ENCODE data around the gene PDIA3.

- TF ChIP-seq TAF1 (IDR thresholded peaks at IDR 0.05; ENCODE audit: low read depth, low read length): no peak
- no peak for TF ChIP-seq POLR2AphosphoS5 (IDR thresholded peaks at IDR 0.05; ENCODE audit: low read depth, low read length)
- TF ChIP-seq POLR2A (IDR thresholded peaks at IDR 0.05; ENCODE audit: low read depth, low read length): no peak
- no peak for TF ChIP-seq PAX5 (IDR thresholded peaks at IDR 0.05; ENCODE audit: insufficient read depth, low read length, severe bottlenecking)
- no peak for TF ChIP-seq SPI1 (IDR thresholded peaks at IDR 0.05; ENCODE audit: low read depth, low read length)
- no peak for TF ChIP-seq POU2F2 (IDR thresholded peaks at IDR 0.05; ENCODE audit: low read depth, low read length)
Measured at GRCh38 chr15:43749690-43750345, 3.6 kb downstream of the PDIA3 start.

All from GM12891 (cell line).